GM18520 (cell line): ENCODE measurements around the gene ZSWIM1.
A peak's percentile ranks its signal among the peaks of the same experiment; 100 is the strongest.

Experiments
- ATAC-seq: cut with Tn5 transposase; IDR thresholded peaks from one replicate; pipeline ENCODE4 v1.9.1; 2021; ENCODE audit not compliant: unreplicated experiment

The ZSWIM1 gene

GRCh38 chr20:45880988-45881788, at the start of gene ZSWIM1:
Gene ZSWIM1 (plus strand): TSS chr20:45881227. CDS start chr20:45882593, 1,366 bp downstream.
- ATAC-seq, result peak; percentile 99

- ATAC-seq, result no peak
Measured at GRCh38 chr20:45832619-45833018, 48.4 kb upstream of the ZSWIM1 start.

- ATAC-seq, result no peak
Measured at GRCh38 chr20:45833030-45833882, 47.8 kb upstream of the ZSWIM1 start, which contains the start of gene SNX21. Gene SNX21 (plus strand): TSS chr20:45833799. CDS start chr20:45833920, 121 bp downstream.

GRCh38 chr20:45833883-45834796, 46.9 kb upstream of the ZSWIM1 start:
- no peak for ATAC-seq

GRCh38 chr20:45834797-45835161, 46.2 kb upstream of the ZSWIM1 start:
- ATAC-seq, result no peak

GRCh38 chr20:45835329-45835765, 45.7 kb upstream of the ZSWIM1 start:
- ATAC-seq, result no peak

GRCh38 chr20:45835825-45836224, 45.2 kb upstream of the ZSWIM1 start:
- no peak for ATAC-seq

GRCh38 chr20:45836841-45837240, 44.2 kb upstream of the ZSWIM1 start:
- ATAC-seq, result no peak

- ATAC-seq, result no peak
Measured at GRCh38 chr20:45840700-45841198, 40.3 kb upstream of the ZSWIM1 start.

- ATAC-seq, result no peak
Measured at GRCh38 chr20:45841407-45842129, 39.5 kb upstream of the ZSWIM1 start.

GRCh38 chr20:45842169-45842812, 38.7 kb upstream of the ZSWIM1 start:
- ATAC-seq, result no peak

GRCh38 chr20:45843506-45843905, 37.5 kb upstream of the ZSWIM1 start:
- no peak for ATAC-seq

GRCh38 chr20:45845452-45845851, 35.6 kb upstream of the ZSWIM1 start:
- no peak for ATAC-seq

GRCh38 chr20:45848421-45848820, 32.6 kb upstream of the ZSWIM1 start:
- ATAC-seq, result no peak

GRCh38 chr20:45848969-45849582, 32.0 kb upstream of the ZSWIM1 start:
- no peak for ATAC-seq

- ATAC-seq, result no peak
Measured at GRCh38 chr20:45850238-45850637, 30.8 kb upstream of the ZSWIM1 start.

- no peak for ATAC-seq
Measured at GRCh38 chr20:45850926-45851325, 30.1 kb upstream of the ZSWIM1 start.

- ATAC-seq, result no peak
Measured at GRCh38 chr20:45851501-45851900, 29.5 kb upstream of the ZSWIM1 start.

- no peak for ATAC-seq
Measured at GRCh38 chr20:45852326-45852725, 28.7 kb upstream of the ZSWIM1 start.
